Anterior cingulate cortex (tissue), 58 donors: ENCODE results near the gene NME4.
"Not testable (repeated sequence)": the region's sequence is repeated elsewhere in the genome, so short reads cannot be mapped to it uniquely, and the experiment has no call there.

Experiments
- DNase-seq, 58 donors: peaks; one replicate each; lab custom pipeline; 2025; lab: John Stamatoyannopoulos, UW

The NME4 gene

GRCh38 chr16:397135-397661 lies at the start of gene NME4:
Gene NME4 (plus strand): TSS chr16:397199. CDS start chr16:397223, 24 bp downstream.
- DNase-seq, result peak in 2 of 58 donors; percentile 34 to 46

DNA sequence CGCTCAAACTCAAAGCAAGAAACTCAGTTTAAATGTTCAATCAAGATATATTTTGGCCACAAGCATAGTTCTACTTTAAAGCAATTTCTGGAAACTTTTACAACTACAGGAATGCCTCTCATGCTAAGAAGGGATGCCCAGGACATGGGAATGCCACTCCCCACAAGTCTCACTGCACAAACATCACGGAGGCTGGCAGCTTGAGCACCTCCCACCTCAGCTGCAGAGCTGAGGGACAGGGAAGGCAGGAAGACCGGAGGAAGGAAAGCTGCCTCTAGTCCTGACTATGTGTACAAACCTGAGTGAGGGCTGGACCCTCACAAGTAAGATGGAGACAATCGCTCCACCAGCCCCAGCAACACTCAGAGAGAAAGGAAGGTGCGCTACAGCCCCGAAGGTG lies 49.8 kb upstream of the NME4 start:
- no peak for DNase-seq

- DNase-seq, result not testable (repeated sequence)
Observed at GRCh38 chr16:348495-348894, 48.5 kb upstream of the NME4 start.

DNA sequence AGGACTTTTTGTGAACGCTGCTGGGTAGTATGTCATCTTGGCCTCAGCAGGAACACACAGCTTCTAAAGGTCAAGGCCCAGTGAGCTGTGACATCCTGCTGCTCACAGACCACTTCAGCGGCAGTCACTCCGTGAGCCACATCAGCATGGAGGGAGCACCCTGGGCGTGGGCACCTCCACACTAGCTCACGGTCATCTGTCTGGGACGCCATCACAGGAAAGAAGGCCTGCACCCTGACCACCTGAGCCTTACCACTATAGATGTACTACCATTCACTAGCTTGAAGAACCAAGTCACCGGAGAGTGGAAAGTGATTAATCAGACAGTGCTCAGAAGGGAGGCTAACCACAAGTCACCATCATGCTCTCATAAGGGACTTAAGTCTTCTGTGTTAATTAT lies 47.8 kb upstream of the NME4 start:
- no peak for DNase-seq

DNA sequence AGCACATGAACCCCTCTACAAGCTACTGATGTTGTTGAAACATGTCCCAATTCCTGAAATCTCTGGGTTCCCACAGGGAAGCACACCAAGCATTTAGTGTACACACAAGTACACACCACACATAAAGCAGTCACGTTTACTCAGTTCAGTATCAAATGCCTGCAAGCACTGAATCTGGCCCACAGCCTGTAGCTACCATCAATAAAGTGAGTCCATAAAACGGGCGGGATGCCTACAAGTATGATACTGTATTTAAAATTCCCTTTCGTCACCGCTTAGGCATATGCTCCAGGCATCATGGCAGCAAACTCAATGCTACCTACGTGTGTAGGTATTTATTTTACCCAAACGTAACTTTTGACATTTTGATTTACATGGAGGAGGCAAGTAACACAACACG lies 46.8 kb upstream of the NME4 start:
- DNase-seq, result no peak

- DNase-seq, result peak in 2 of 58 donors; percentile 21
Observed at GRCh38 chr16:351804-352520, 45.0 kb upstream of the NME4 start.

- peak in 57 of 58 donors; percentile 56 to 99 (median 90) for DNase-seq
Observed at GRCh38 chr16:352547-353403, 44.2 kb upstream of the NME4 start, which contains the start of gene AXIN1. Gene AXIN1 (minus strand): TSS chr16:352723. CDS start chr16:347025, 5,698 bp downstream.

DNA sequence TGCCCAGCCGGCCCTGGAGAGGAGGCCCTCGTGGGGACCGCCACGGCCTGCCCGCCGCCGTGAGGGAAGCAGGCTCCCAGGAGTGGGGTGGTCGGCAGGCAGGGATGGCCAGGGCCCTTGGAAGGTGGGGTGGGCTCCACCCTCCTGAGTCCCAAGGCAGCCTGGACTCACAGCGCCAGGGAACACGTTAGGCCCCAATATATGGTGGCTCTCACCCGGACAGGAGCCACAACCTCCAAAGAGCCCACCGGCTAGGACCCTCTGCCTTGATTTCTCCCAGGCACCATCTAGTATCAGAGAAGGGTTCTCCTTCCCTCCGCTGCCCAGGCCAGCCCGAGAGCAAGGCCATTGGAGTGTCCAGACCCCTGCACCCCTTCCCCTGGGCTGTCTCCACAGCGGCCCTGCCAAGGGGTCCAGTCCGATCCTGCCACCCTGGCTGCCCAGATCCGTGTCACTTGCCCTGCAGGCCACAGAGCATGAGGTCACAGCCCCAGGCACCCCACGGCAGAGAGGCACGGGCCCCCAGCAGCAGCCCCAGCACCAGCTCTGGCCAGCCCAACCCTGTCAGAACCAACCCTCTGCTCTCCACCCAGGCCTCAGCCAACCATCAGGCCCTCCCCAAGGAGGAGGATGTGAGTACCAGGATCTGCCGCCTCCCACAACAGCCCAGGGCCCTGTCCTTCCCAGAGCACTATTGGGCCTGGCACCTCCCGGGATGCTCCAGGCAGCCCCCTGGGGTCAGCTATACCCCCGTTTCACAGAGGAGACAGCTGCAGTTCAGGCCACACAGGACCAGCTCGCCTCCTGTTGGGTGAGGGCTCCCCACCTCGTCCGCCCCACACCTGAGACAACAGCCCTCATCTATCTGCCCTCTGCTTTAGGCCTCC lies 43.4 kb upstream of the NME4 start:
- DNase-seq, result no peak

DNA sequence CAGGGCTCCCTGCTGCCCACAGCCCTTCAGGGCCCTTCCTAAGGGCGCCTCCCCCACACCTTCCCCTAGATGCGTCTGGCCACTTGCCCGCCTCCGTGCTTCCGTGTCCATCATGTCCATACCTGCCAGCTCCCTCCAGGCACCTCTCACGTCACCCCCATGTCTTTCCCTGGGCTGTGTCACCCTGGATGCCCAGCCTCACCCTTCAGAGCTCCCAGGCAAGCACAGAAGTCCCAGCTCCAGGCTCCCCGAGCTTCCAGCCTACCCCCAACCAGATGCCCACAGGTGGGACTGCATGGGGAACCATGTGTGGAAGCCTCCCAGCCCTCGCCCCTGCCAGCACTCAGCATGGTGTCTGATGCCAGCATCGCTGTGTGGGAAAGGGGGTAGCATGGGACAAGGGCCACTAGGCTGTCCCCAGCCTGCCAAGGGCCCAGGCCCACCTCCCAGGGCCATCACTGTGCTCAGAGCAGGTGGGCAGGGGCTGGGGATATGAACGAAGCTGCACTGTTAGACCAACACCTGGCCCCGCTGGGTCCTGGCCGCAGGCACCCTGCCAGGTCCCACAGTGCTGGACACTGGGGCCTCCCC lies 42.6 kb upstream of the NME4 start:
- no peak for DNase-seq

DNA sequence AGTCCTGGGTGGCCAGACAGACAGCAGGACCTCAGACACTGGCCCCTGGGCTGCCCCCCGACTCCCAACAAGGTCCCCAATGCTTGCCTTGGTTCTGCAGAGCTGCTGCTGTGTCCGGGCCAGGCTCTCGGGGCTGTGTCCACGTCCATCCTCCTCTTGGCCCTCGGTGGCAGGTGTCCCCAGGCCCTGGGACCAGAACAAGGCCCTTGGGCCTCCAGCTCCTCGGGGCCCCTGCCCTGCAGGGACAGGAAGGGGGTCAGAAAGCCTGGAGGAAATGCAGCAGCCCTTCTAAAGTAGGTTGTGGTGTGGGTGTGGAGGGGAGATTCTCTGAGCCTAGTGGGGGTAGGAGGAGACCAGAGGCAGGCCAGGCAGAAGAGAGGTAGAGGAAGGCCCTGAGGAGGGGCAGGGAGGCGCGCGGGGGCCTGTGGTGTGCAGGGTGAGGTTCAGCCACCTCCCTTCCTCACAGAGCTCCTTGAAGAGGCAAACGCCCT lies 42.0 kb upstream of the NME4 start:
- DNase-seq, result no peak

DNA sequence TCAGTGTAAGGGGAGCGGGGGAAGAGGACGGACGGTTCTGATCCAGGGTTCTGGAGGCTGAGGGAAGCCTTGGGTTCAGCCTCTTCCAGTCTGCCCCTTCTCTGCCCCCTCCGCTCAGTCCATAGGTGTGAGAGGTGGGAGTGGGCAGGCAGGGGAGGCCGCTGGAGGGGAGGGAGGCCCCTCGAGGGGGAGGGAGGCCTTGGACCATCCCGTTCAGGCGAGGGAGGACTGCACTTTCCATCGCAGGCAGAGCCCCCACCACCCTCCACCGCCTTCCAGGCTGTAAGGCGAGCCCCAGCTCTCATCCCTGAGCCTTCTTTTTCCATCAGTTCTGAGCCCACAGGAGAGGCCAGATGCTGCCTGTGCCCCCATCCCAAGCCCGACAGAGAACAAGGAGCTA lies 40.3 kb upstream of the NME4 start:
- DNase-seq, result no peak

- no peak for DNase-seq
Observed at GRCh38 chr16:359067-359763, 37.8 kb upstream of the NME4 start.

DNA sequence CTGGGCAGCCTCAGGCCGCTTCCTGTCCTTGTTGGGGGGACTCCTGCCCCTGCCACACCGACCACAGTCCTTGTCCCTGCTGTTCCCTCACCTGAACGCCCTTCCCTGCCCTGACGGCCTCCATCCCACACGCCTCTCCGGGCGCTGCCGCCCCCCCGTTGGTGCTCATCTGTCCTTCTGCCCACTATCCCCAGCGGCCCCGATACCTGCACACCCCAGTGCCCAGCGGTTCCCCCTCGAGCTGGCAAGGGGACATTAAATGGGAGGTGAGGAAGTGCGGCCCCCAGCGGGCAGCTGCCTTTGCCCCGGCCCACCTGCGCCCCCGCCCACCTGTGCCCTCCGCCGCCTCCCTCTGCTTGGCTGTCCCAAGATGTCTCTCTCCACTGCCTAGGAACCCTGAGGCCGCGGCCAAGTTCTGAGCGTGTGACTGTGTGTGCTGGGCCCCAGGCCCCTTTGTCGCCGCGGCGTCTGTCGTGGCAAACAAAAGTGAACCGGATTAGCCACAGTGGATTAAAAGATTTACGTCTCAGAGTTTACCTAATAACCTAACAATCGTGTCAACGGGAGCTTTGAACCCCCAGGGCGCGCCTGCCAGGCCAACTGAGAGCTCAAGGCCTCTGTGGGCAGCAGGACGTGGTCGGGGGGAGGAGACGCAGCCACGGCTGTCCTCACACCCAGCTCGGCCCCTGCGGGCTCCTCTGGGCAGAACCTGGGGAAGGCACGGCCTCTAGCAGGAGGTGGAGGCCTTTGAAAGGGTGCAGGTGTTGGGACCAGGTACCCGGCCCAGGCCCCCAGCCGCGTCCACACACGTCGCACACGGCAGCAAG lies 36.9 kb upstream of the NME4 start:
- DNase-seq, result no peak

DNA sequence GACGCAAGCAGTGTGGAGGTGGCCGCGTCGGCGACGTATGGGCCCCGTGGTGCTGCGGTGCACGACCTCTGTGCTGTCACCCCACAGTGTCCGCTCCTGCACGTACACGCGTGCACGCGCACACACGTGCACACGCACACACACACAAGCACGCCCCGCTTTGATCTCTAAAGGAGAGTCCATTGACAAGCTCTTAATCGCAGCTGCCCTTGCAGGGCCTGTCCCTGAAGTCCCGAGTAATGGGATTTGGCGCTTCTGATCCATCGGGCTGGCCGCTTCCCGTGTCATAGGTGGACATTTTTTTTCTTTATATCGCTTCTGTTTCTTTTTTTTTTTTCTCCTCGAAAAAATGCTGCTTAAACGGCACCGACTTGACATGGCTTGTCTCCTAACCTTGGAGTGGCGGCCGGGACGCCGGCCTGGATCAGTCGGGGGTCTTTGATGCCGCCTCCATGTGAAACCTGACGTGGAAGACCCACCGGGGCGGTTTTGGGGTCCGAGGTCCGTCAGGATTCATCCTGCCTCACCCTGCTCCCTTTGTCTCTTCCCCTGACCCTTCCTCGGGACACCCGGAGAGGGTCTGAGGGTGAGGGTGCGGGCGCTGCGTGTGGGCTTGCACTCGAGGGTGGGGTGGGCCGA lies 36.2 kb upstream of the NME4 start:
- no peak for DNase-seq

DNA sequence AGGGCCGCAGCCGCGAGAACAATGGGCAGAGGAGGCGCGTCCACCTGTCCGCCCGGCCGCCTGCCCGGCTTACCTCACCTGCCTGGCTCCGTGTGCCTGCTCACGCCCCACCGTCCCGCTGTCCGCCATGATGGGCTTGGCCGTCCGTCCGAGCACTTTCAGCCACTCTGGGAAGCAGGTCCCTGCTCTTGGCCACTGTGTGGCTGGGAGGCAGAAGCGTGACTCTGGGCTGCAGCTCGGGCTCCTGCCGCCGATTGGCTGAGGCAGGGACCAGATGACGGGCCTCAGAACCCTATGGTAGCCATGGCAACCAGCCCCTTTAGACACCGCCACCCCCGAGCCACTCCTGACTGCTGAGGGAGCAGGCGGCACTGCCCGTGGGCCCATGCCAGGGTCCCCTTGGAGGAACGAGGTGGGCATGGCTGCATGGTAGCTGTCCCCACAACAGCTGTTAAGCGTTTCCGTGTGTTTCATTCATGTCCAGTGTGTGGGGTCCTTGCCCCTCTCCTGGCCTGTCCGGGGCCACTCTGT lies 35.6 kb upstream of the NME4 start:
- DNase-seq, result peak in 36 of 58 donors; percentile 11 to 83 (median 44)

GRCh38 chr16:361872-362701 lies 34.9 kb upstream of the NME4 start:
- peak in 52 of 58 donors; percentile 17 to 77 (median 53) for DNase-seq

GRCh38 chr16:362702-362999 lies 34.3 kb upstream of the NME4 start:
- DNase-seq, result not testable (repeated sequence)
